ENCODE results near the gene GRAP2.
A peak's percentile ranks its signal among the peaks of the same experiment; 100 is the strongest.

GRAP2 gene

DNA sequence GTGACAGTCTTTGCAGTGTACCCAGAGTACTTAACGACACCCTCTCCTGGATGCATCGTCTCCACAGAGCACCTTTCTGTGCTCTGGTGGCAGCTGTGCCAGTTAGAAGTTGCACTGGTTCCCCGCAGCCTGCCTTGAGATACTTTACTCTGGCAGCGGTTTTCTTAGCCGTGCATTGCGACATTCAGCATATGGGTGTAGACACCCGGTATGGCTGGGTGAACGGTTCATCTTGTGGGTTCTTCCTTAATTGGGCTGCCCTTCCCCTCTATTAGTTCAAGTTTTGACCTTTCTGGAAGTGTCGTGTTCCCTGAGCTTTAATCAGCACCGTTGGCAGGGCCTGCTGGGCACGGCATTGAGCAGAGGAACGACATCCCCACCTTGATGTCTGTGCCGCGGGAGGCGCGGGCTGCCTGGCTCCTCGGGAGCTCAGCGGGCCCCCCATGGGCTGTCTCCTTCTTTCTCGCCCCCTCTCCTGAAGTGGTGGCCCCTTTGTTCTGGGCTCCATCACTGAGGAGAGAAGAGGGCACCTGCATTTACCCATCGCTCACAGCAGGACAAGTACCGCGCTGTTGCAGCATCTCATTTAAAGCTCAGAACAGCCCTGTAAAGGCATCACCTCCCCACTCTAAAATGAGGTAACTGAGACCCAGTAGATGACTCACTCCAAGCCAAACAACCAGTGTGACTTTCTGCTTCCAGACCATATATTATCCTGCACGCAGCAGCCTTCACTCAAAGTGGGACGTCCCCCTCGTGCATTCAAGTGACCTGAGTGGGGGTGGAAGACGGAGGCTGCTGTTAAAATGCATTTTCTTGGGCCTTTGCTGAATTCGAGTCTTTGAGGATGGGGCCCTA lies 107.2 kb downstream of the GRAP2 start:
- H3K9ac ChIP-seq (ENCODE audit: insufficient read length, low read depth), result no peak overlapping the region
- no peak for DNase-seq (ENCODE audit: low read depth, low spot score)
- TF ChIP-seq YY1 (IDR thresholded peaks at IDR 0.05; ENCODE audit: insufficient read depth, insufficient read length), result no peak
- TF ChIP-seq ZNF274 (IDR thresholded peaks at IDR 0.05; ENCODE audit: low read depth, low read length), result no peak
- TF ChIP-seq SUZ12 (IDR thresholded peaks at IDR 0.05; ENCODE audit: extremely low read depth, insufficient read depth, insufficient read length), result no peak
- H3K9me3 ChIP-seq (ENCODE audit: insufficient read depth, low read length), result no peaks in the 10 kb centered on the region
- peaks cover 8% of the 10 kb centered on the region for H3K27me3 ChIP-seq (ENCODE audit: insufficient read depth, insufficient read length)
- peaks cover 34% of the 10 kb centered on the region for H3K4me1 ChIP-seq (ENCODE audit: insufficient read depth, insufficient read length)
- H3K4me3 ChIP-seq (ENCODE audit: insufficient read length, low read depth), result no peak overlapping the region
- H3K36me3 ChIP-seq (ENCODE audit: insufficient read depth, insufficient read length, low read length), result no peaks in the 10 kb centered on the region

DNA sequence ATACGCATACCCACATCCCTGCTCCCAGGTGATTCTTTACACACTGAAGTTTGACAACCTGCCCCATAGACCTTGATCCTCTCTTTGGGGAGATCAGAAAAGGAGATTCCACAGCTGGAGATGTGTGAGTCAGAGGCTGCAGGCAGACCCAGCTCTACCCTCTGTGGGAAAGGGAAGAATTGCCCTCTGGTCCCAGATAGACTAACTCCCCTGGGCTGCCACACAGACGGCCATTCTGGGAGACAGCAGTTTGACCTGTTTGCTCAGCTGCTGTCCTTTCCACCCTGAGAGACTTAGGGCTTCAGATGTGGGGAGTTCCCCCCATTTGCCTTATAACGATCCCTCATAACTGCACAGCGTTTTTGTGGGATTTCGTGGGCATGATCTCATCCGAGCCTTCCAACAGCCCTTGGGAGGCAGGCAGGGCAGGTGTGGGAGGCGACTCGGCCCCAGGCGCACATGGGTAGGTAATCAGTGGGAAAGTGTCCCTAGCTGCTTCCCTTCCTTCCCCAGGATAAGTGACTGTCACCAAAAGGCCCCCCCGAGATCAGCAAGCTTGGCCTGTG lies 107.9 kb downstream of the GRAP2 start:
- no peak for TF ChIP-seq YY1 (IDR thresholded peaks at IDR 0.05; ENCODE audit: insufficient read depth, insufficient read length)
- no peak for TF ChIP-seq SUZ12 (IDR thresholded peaks at IDR 0.05; ENCODE audit: extremely low read depth, insufficient read depth, insufficient read length)
- no peak for TF ChIP-seq ZNF274 (IDR thresholded peaks at IDR 0.05; ENCODE audit: low read depth, low read length)
- Histone ChIP-seq H3K27me3 (ENCODE audit: insufficient read depth, insufficient read length) (peaks cover 8% of the 10 kb centered on the region), H3K4me3 (ENCODE audit: insufficient read length, low read depth) (no peak overlapping the region), H3K9ac (ENCODE audit: insufficient read length, low read depth) (no peak overlapping the region), H3K9me3 (ENCODE audit: insufficient read depth, low read length) (no peaks in the 10 kb centered on the region), H3K4me1 (ENCODE audit: insufficient read depth, insufficient read length) (peaks cover 31% of the 10 kb centered on the region), H3K36me3 (ENCODE audit: insufficient read depth, insufficient read length, low read length) (no peaks in the 10 kb centered on the region)
- no peak for DNase-seq (ENCODE audit: low read depth, low spot score)

- H3K27me3 ChIP-seq (ENCODE audit: insufficient read depth, insufficient read length), result peaks cover 8% of the 10 kb centered on the region
- no peak overlapping the region for H3K4me3 ChIP-seq (ENCODE audit: insufficient read length, low read depth)
- no peaks in the 10 kb centered on the region for H3K36me3 ChIP-seq (ENCODE audit: insufficient read depth, insufficient read length, low read length)
- DNase-seq (ENCODE audit: low read depth, low spot score), result peak; percentile 88
- peaks cover 31% of the 10 kb centered on the region for H3K4me1 ChIP-seq (ENCODE audit: insufficient read depth, insufficient read length)
- H3K9ac ChIP-seq (ENCODE audit: insufficient read length, low read depth), result peak overlapping the region; percentile 16
- no peaks in the 10 kb centered on the region for H3K9me3 ChIP-seq (ENCODE audit: insufficient read depth, low read length)
- TF ChIP-seq ZNF274 (IDR thresholded peaks at IDR 0.05; ENCODE audit: low read depth, low read length) (no peak), YY1 (IDR thresholded peaks at IDR 0.05; ENCODE audit: insufficient read depth, insufficient read length) (no peak), SUZ12 (IDR thresholded peaks at IDR 0.05; ENCODE audit: extremely low read depth, insufficient read depth, insufficient read length) (no peak)
Measured at GRCh38 chr22:40009292-40009774, 108.4 kb downstream of the GRAP2 start.

GRCh38 chr22:40009951-40010671 lies 109.2 kb downstream of the GRAP2 start:
- H3K36me3 ChIP-seq (ENCODE audit: insufficient read depth, insufficient read length, low read length), result no peaks in the 10 kb centered on the region
- no peak for DNase-seq (ENCODE audit: low read depth, low spot score)
- H3K9ac ChIP-seq (ENCODE audit: insufficient read length, low read depth), result peak overlapping the region; percentile 50
- TF ChIP-seq ZNF274 (IDR thresholded peaks at IDR 0.05; ENCODE audit: low read depth, low read length) (no peak), SUZ12 (IDR thresholded peaks at IDR 0.05; ENCODE audit: extremely low read depth, insufficient read depth, insufficient read length) (no peak), YY1 (IDR thresholded peaks at IDR 0.05; ENCODE audit: insufficient read depth, insufficient read length) (no peak)
- H3K4me3 ChIP-seq (ENCODE audit: insufficient read length, low read depth), result no peak overlapping the region
- H3K9me3 ChIP-seq (ENCODE audit: insufficient read depth, low read length), result no peaks in the 10 kb centered on the region
- H3K4me1 ChIP-seq (ENCODE audit: insufficient read depth, insufficient read length), result peaks cover 31% of the 10 kb centered on the region
- peaks cover 8% of the 10 kb centered on the region for H3K27me3 ChIP-seq (ENCODE audit: insufficient read depth, insufficient read length)

DNA sequence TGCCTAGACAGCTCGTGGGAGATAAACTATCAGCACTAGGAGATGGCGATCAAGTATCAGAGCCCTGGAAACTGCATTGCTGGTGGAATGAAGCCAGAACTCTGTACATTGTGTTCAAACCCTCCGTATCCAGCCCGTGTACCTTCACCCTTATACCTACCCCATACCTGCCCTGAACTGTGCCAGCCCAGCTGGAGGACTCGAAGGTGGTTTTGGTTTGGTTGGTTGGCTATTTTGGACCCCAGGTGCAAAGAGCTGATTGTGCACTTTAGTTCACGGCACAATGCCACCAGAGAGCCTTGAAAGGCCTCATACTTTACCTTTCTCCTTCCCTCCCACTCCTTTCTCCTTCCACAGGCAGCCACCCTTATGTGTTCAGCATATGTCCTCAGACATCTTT lies 109.9 kb downstream of the GRAP2 start:
- TF ChIP-seq ZNF274 (IDR thresholded peaks at IDR 0.05; ENCODE audit: low read depth, low read length) (no peak), YY1 (IDR thresholded peaks at IDR 0.05; ENCODE audit: insufficient read depth, insufficient read length) (no peak), SUZ12 (IDR thresholded peaks at IDR 0.05; ENCODE audit: extremely low read depth, insufficient read depth, insufficient read length) (no peak)
- Histone ChIP-seq H3K27me3 (ENCODE audit: insufficient read depth, insufficient read length) (peaks cover 8% of the 10 kb centered on the region), H3K4me3 (ENCODE audit: insufficient read length, low read depth) (no peak overlapping the region), H3K9ac (ENCODE audit: insufficient read length, low read depth) (peak overlapping the region; percentile 50), H3K9me3 (ENCODE audit: insufficient read depth, low read length) (no peaks in the 10 kb centered on the region), H3K4me1 (ENCODE audit: insufficient read depth, insufficient read length) (peaks cover 31% of the 10 kb centered on the region), H3K36me3 (ENCODE audit: insufficient read depth, insufficient read length, low read length) (no peaks in the 10 kb centered on the region)
- no peak for DNase-seq (ENCODE audit: low read depth, low spot score)

- Histone ChIP-seq H3K4me3 (ENCODE audit: insufficient read length, low read depth) (no peak overlapping the region), H3K27me3 (ENCODE audit: insufficient read depth, insufficient read length) (no peaks in the 10 kb centered on the region), H3K9me3 (ENCODE audit: insufficient read depth, low read length) (no peaks in the 10 kb centered on the region), H3K4me1 (ENCODE audit: insufficient read depth, insufficient read length) (peaks cover 7% of the 10 kb centered on the region), H3K9ac (ENCODE audit: insufficient read length, low read depth) (no peak overlapping the region), H3K36me3 (ENCODE audit: insufficient read depth, insufficient read length, low read length) (peaks cover 4% of the 10 kb centered on the region)
- TF ChIP-seq YY1 (IDR thresholded peaks at IDR 0.05; ENCODE audit: insufficient read depth, insufficient read length) (no peak), SUZ12 (IDR thresholded peaks at IDR 0.05; ENCODE audit: extremely low read depth, insufficient read depth, insufficient read length) (no peak), ZNF274 (IDR thresholded peaks at IDR 0.05; ENCODE audit: low read depth, low read length) (no peak)
- DNase-seq (ENCODE audit: low read depth, low spot score), result no peak
Measured at GRCh38 chr22:40014667-40015248, 113.9 kb downstream of the GRAP2 start.
